ENCODE measurements around the gene COMMD9.

Gene COMMD9

DNA sequence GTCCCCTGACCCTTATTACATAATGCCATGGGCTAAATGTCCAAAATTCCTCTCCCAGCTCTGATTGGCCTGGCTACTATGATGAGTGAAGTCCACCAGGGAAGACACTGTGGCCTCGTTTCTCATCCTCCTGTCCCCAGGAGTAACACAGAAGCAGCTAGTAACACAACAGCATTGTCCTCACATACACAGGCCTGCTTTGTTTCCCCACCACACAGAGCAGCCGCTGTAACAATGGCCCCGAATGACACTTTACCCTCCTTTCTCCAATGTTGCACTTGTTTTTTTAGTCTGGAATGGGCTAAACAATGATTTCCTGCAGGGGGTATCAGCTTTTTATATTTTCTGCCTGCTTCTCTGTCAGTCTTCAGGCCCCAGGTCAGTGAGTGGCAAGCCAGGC is 6.7 kb upstream of the COMMD9 start, which contains the start of gene PRR5L:
TSS of gene PRR5L (plus strand) at position 363 of the 400 bp plus-strand sequence. CDS start 104,834 bp downstream, outside the sequence.
- peak; percentile 84 for DNase-seq

DNA sequence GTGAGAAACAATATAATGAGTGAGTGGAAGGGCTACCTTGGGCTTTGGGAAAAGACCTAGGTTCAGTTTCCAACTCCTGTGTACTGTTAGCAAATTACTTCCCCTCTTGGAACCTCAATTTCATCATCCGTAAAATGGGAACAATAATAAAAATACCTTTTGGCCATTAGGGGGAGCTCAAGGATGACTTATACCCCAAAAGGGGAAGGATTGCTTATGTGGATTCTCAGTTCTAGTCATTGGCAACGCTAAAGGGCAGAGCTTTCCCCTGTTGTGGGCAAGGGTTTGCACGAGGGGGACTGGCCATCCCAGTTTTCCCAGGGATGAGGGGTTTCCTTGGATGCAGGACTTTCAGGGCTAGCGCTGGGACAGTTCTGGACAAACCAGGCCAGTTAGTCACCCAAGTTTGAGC is 3.1 kb upstream of the COMMD9 start:
- peak; percentile 44 for DNase-seq

DNA sequence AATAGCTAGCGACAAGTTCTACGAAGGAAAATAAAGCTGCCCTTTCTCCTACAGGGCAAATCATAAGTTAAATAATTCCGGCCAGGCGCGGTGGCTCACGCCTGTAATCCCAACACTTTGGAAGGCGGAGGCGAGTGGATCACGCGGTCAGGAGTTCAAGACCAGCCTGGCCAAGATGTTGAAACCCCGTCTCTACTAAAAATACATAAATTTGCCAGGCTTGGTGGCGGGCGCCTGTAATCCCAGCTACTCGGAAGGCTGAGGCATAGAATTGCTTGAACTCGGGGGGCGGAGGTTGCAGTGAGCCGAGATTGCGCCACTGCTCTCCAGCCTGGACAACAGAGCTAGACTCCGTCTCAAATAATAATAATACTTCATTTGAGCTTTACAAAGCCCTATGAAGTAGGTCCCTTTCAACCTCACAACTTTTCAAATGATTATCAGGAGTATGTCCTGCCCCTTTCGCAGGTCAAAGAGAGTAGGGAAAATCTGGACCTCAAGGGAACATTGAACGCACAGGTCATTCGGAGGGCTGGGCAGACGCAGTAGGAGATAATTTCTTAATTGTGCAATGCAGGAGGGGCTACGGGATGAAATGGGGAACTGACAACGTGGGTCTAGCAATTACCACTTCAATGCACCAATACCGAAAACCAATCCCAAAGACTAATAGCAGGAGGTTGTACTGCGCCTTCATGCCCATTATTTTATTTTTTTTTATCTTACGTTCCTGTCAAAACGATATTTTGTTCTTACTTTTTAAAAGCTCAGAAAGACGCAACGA is 590 bp downstream of the COMMD9 start:
- no peak for DNase-seq

DNA sequence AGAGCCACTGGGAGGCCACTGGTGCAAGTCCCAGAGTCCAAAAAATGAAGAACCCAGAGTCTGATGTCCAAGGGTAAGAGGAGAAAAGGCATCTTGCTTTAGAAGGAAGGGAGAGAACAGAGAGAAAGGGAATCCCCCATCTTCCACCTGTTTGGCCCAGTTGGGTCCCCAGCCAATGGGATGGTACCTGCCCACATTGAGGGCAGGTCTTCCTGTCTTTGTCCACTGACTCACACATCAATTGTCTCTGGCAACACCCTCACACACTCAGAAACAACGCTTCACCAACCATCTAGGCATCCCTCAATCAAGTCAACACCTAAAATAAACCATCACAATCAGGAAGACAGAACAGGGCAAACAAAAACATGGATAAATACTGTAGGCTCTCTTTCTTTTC is 6.3 kb downstream of the COMMD9 start:
- DNase-seq, result no peak

DNA sequence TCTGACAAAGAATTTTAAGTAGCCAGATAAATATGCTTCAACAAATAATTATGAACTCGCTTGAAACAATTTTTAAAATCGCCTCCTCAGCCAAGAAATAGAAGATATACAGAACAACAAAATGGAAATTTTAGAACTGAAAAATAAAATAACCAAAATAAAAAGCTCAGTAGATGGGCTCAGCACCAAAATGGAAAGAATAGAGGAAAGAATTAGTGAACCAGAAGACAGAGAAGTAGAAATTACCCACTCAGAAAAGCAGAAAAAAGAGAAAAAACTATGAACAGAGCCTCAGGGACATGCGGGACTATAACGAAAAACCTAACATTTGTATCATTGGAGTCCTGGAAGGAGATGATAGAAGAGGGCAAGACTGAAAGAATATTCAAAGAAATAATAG is 7.4 kb downstream of the COMMD9 start:
- DNase-seq, result no peak

DNA sequence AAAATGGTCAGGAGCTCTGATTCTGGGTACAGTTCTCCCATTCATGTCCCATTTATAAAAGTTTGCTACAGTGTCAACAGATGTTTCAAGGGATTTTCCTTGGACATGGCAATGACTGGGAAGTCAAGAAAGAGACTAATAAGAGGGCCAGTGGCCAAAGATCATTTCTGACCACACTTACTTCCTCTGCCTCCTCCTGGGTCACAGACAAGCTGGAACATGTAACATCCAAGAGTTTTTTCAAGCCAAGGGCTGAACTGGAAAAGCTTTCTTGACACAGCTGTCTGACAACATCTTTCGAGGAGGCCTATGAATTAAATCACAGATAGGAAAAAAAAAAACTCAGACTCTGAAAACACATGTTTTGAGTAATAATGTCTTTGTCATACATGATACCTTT is 8.7 kb downstream of the COMMD9 start:
- no peak for DNase-seq

DNA sequence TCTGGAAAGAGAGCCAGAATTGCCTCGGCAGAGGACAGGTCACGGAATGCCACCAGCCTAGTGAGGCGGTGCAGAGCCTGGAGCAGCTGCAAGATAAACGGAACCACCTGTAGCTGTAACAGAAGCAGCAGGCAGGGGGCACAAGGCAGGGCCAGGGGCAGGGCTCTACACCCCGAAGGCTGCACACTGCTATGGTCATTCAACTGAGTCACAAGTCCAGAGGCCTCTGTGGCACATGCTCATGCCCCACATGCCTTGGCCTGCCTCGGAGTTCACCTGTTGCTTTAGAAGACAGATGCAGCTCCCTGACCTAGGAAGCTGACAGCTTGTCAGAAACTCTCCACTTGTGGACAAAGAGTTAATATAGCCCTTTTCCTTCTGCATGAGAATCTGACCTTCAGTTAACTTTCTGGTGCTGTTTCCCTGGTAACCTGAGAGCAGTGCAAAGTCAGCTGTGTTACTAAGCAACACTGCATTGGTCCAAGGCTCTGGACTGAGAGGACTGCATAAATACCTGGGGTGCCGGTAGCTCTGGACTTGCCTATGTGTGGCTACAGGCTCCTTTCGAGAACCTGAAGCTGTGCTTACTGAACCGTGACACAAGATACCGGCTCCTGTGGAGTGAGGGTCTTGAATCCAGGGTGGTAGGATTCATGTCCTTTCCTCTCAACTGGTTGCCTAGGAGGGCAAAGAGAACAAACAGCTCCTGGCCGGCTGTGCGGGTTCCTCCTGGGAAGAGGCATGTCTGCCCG is 10.5 kb downstream of the COMMD9 start:
- DNase-seq, result peak; percentile 50

DNA sequence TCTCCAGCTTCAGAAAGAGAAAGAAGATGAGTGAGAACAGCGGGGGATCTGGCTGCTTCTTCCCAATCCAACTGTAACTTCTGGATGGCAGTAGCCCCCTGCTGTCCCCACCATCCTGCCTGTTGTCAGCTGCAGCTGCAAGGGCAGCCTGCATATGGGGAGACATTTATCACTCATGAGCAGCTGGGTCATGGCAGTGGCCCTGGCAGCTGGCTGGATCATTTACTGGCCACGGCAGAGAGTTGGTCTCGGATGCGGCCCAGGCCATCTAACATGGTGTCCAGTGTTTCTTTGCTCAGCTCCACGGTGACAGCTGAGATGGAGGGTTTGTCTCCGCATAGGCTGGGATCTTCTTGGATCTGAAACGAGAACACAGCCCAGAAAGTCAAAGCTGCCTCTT is 14.8 kb downstream of the COMMD9 start:
- no peak for DNase-seq

DNA sequence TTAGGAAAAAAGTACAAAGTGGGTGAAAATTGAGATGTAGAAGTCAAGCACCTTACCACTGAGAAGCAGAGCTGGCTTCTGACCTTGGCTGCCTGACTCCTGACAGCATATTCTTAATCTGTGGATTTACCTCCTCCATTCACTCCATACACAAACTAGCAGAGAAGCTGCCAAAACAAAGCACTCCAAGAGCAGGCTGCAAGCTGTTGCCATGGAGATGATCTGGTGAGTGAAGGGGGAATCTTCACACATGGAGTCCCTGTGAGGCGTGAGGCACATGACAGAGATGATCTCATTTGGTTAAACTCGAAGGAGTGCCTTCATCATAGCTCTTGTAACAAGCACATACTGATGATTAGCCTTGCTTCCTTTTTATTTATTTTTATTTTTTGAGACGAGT is 16.1 kb downstream of the COMMD9 start:
- DNase-seq, result no peak

DNA sequence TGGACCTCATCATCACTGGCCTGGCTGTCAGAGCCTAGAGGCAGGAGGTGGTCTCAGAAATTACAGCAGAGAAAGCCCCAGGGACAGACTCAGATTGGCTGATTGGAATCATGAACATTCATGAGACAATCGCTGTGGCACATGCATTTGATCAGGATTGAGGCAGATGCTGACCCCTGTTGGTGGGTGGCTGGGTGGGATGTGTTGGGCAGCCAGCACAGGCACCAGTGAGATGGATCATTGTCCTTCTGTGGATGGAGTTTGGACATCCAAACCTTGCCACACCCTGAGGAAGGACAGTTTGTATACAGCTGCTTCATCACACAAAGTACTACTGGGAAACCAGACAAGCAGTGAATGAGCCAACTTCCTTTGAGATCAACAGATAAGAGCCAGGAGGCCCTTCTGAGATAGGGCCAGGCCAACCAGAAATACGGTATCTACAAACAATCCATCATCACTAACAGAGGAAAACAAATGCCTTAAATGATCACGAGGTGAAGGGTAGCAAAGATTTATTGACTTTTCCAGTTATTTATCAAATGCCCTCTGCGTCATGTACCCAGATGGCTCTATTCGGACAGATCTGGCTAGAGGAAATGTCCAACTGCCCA is 17.3 kb downstream of the COMMD9 start:
- DNase-seq, result no peak

DNA sequence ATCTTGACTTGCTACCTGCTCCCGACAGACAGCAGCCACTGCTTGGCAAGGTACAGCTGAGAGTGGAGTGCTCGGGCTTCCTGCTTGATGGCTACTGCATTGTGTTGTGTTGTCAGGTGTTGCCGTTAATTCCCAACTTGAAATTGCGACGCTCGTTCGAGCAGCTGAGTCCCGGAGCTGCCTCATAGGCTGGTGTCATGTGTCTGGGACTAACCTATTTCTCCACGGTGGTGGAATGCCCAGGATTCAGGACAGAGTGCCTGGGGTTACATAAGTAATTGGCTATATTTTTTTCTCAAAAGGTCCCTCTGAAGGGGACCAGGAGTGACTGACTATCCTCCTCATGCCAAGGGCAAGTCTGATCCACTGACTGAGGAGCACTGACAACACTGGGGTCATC is 18.5 kb downstream of the COMMD9 start:
- no peak for DNase-seq

DNA sequence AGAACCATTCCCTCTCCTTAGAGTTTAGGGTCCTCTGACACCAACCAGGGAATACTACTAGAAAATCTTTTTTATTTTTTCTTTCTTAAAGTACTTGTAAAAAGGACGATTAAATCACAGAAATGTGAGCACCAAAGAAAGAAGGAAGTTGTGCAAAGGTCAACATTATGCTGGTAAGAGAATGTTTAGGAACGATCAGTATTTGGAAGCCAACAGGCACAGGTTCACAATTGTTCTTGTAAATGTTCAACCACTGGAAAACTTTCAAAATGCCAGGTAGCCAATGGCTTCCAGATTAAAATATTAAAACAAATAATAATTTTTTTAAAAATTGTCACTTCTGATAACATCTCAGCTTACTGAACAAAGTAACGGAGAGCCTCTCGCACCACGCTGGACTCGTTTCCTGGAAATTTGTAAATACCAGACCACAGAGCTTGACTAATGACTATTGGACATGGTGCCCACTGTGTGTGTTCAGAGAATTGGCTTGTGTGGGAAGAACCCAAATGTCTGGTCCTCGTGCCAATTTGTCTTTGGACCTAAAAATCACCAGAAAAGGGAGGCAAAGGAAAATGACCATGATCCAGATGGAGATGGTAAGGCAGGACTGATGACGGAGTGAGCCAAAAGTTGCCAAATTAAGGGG is 20.8 kb downstream of the COMMD9 start:
- no peak for DNase-seq

DNA sequence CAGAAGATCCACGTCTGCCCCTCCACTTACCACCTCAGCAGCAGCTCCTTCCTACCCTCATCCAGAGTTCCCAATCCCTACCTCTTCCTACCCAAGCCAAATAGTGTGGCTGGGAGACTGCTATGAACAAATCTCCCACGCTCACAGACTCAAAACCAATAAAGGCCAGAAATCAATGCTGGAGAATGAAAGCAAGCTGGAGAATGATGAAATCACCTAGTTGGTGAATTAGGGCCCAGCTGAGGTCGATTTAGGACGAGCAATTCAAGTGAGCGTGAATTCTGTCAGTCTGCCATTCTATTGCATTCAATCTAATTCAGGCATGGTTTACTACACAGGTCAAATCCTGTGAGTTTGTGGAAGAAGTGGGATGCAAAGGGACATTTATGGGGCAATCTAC is 22.5 kb downstream of the COMMD9 start:
- no peak for DNase-seq

DNA sequence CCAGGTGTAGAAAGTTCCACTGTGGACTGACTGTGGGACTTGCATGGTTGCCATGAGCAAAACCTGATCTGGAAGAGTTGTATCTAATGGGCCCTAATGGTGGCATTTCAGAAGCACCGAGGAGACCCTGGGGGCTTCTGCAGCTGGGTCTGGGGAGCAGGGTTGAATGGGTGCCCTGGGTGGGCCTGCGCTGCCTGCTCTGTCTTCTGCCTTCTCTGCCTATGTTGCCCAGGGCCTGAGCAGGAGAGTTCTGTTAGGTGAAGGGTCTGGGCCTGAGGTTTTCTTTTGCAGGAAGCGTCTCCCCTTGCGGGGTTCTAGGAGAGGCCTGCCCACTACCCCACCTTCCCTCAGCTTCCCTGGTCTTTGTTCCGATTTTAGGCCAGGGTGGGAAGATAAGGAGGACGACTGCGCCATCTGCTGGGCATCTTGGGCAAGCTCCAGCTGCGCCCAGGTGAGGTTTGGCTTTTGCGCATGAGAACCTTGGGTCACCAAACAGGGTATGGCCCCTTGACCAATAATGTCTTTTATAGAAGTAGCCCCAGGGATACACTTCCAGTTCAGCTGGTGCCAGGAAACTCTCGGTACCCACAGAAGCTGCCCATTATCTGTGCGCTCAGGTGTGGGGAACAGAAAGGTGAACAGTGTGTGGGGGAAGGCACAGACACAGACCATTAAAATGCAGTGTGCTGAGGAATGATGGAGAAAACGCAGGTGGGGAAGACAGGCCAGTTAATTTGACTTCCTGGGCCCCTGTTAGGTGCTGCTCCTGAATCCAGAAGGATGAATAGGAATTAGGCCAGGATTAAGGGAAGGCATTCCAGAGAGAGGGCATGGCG is 23.2 kb downstream of the COMMD9 start:
- peak; percentile 47 for DNase-seq

DNA sequence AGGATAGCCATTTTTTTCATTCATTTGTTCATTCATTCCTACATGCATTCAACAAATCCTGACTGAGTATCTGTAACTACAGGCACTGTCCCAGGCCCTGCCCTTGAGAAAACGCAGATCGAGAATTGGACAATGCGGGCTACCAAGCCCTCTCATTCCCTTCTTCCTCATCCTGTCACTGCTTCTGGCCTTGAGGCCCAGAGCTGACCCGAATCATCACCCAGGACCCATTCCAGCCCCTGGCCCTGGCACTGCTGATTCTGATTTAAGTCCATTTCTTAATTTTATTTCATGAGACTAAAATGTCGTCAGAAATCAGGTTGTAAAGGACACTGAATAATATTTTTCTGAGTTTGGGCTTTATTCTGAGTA is 24.3 kb downstream of the COMMD9 start:
- DNase-seq, result no peak

DNA sequence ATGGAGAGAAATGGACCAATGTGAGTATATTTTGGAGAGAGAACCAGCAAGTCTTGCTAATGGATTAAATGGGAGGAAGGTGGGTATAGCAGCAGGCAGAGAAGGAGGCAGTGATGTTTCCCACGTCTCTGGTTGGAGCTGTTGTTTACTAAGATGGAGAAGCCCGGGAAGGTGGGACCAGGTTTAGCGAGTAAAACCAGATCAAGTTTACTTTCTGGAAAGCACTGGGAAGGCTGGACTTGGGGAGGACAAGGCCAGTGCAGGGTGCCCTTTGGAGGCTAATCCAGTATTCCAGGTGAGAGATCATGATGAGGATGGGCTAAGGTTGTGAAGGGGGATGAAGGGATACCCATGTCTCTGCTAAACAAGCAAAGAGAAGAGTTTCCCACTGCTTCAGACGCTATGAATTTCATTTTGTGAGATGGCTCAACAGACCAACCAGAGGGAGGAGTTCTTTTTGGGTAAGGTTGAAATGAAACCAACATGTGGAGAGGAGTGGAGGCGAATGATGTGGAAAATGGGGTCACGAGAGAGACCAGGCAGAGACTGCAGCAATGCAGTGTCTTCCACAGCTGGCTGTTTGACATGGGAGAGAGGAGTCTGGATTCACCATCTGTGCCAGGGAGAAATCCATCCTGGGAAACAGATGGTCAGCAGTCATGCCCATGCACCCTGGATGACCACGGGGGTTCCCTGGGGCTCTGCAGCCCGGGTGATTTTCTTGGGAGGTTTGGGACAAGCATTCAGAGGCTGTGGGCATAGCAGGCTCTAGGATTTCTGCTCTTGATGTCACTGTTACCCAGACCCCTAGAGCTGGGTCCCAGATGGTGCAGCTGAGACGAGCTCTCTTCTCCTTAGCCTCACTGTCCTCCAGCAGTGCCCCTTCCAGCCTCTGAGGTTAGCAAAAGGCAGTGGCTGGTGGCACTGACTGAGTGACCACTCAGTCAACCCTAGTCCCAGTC is 24.9 kb downstream of the COMMD9 start:
- no peak for DNase-seq

DNA sequence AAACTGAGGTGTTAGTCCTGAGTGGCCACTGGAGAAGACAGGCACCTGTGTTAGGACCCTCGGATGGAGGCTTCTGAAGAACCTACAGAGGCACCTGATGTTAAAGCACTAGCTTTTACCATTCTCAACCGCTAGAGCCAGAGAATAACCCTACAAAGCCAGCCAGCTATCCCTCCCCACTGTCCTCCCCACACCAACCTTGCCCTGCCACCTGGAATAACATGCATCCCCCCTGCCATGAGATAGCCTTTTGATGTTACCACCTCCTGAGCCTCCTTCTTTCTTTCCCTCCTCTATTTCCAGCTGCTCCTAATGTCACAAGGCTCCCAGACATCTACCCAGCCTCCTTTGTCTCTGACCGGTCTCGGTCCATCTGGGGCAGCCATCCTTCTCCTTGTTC is 28.1 kb downstream of the COMMD9 start:
- DNase-seq, result no peak

DNA sequence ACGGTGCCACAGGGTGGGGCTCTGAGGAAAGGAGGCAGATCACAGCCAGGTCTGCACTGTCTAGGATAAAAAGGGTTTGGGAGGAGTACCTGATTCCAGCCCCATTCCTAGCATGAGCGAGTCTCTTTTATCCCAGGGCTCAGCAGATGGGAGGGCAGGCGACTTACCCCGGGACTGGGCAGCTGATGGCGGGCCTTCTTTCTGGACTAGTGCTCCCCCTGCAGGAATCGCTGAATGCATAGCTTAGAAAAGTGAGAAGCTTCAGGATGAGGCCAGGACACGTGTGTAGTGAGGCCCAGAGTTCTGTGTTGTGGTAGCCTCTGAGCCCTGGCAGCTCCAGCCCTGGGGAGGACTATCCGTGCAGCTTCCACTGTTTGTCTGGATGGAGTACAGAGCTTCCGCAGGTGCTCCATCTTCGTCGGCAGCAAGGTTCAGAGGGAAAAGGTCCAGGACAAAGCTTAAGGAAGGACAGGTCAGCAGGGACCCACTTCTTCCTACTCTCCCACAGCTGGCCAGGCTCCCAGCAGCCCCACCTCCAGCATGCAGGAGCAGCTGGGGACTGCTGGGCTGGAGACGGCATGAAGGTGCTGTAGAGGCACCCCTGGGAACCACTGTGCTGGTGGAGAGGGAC is 30.4 kb downstream of the COMMD9 start:
- DNase-seq, result peak; percentile 76

DNA sequence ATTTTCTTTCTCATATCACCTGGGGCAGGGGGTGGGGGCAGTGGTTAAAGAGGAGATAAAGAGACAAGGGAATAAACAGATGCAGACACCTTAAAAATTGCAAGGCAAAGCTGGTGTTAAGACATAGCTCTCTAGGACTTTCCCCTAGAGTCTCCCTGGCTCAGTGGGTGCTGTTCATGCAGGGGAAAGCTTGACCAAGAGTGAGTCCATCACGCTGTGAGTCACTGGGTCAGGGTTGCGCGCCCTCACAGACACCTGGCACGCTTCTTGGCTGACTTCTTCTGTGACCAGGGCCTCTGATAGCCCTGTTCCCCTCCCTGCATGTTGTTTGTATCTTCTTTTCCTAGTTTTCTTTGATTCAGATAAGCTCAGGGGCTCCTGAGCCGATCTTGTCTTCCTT is 31.9 kb downstream of the COMMD9 start:
- DNase-seq, result no peak

DNA sequence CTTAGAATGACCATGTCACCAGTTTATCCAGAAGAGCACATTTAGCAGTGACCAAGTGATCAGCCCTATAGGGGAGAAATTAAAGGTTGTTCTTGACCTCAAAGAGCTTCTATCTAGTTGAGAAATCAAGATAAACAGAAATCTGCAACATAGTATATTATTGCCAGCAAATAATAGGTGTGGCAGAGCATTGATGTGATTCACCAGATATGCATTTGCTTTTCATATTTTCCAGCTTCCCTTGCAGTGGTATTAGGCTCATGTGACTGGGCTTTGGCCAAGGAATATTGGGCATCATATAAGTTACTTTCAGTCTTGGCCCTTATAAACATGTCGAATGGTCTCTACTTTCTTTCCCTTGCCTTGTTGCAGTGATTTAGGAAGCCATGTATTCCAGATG is 34.5 kb downstream of the COMMD9 start:
- DNase-seq, result no peak

DNA sequence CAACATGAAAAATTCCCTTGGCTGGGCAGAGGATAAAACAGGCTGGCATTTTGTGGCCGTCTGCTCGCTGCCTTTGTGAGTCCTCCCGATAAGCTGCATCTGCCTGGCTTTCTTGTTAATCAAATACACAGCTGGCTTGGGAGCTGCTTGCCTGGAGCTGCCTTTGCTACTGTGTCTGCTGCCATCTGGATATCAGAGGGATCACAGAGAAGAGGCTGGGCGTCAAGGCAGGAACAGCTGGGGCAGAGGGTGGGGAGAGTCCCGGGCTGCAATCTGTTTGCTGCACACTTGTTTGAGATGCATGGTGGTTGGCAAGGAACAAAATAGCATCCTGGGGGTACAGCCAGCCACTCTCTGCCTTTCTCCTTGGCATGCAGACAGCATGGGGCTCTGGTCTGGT is 36.0 kb downstream of the COMMD9 start:
- peak; percentile 30 for DNase-seq
